ENCODE data around the gene ASIC2.

ASIC2 gene

DNA sequence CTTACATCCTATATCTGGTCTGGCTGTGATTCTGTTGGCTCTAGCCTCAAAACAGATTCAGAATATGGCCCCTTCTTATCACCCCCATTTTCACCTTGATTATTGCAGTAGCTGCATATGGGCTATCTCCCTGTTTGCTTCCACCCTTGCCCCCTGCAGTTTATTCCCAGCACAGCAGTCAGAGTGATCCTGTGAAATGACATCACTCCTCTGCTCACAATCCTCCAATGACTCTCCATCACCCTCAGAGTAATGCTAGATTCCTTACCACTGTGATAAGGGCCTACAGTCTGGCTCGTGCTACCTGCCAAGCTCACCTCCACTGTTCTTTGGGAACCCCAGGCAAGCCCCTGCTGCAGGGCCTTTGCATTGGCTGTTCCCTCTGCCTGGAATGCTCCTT, 92.5 kb downstream of the ASIC2 start:
- H3K4me3 ChIP-seq (ENCODE audit: control insufficient read depth, low read depth, low read length) = no peak overlapping the region
- no peak for DNase-seq (ENCODE audit: low read depth)
- TF ChIP-seq CTCF (IDR thresholded peaks at IDR 0.05; ENCODE audit: control insufficient read depth, insufficient read depth, low read depth, low read length, missing control alignments) = no peak

GRCh38 chr17:33199571-33200510, 93.3 kb downstream of the ASIC2 start:
- no peak for DNase-seq (ENCODE audit: low read depth)

DNA sequence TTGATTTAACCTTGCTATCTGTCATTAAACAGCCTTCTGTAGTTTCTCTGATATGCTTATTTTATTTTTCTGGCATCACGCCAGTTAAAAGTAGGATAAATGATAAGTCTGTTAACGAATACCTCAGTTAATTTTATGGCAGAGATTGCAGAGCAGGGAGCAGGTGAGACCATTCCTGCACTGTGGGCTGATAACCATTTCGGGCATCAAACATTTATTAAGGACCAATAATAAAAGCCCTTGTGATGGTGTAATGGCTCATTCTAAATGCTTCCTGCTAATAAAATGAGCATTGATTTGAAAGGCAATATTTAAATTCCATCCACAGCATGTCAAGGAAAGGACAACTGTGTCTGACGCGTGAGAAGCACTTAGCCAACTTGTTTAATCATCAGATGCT, 94.1 kb downstream of the ASIC2 start:
- no peak overlapping the region for H3K4me3 ChIP-seq (ENCODE audit: control insufficient read depth, low read depth, low read length)
- no peak for DNase-seq (ENCODE audit: low read depth)
- no peak for TF ChIP-seq CTCF (IDR thresholded peaks at IDR 0.05; ENCODE audit: control insufficient read depth, insufficient read depth, low read depth, low read length, missing control alignments)

More at GRCh38 chr17:33199571-33200510, 93.3 kb downstream of the ASIC2 start:
- no peak for TF ChIP-seq CTCF (IDR thresholded peaks at IDR 0.05; ENCODE audit: control insufficient read depth, insufficient read depth, low read depth, low read length, missing control alignments)
- no peak overlapping the region for H3K4me3 ChIP-seq (ENCODE audit: control insufficient read depth, low read depth, low read length)

DNA sequence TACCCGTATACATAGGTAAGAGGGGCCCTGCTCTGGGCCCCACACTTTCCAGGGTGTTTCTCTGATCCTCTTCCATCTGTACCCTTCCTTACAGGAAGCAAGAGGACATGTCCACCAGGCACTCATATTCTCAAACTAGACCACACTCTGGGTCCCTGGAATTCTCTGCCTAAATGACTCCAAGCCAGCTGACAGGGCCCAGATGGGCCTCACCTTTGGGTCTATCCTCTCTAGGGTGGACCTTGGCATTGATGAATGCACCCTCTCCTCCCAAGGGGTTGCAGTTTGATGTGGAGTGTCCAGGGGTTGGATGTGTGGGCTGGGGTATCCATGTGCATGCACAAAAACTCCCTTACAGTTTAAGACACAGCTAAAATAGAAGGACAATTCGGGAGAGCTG, 95.8 kb downstream of the ASIC2 start:
- DNase-seq (ENCODE audit: low read depth) = no peak
- no peak for TF ChIP-seq CTCF (IDR thresholded peaks at IDR 0.05; ENCODE audit: control insufficient read depth, insufficient read depth, low read depth, low read length, missing control alignments)
- H3K4me3 ChIP-seq (ENCODE audit: control insufficient read depth, low read depth, low read length) = no peak overlapping the region

DNA sequence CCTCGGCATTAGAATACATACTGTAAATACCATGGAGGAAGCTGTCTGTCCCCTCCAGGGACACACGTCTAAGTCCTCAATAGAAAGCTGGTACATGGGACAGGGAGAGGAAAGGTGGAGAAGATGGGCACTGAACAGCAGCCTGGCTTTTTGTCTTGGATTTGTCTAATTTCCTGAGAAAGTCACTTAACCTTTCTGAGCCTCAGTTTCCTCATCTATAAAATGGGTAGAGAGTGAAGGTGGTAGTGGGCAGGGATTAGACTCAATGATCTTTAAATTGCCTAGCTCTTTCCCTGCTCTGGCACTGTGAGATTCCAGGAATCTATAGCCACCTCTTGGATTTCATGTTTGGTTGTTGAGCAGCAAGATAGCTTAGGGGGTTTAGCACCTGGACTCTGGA, 96.2 kb downstream of the ASIC2 start:
- no peak overlapping the region for H3K4me3 ChIP-seq (ENCODE audit: control insufficient read depth, low read depth, low read length)
- TF ChIP-seq CTCF (IDR thresholded peaks at IDR 0.05; ENCODE audit: control insufficient read depth, insufficient read depth, low read depth, low read length, missing control alignments) = no peak
- DNase-seq (ENCODE audit: low read depth) = no peak

- TF ChIP-seq CTCF (IDR thresholded peaks at IDR 0.05; ENCODE audit: control insufficient read depth, insufficient read depth, low read depth, low read length, missing control alignments) = no peak
- no peak overlapping the region for H3K4me3 ChIP-seq (ENCODE audit: control insufficient read depth, low read depth, low read length)
- no peak for DNase-seq (ENCODE audit: low read depth)
These were observed 99.9 kb downstream of the ASIC2 start for GRCh38 chr17:33192951-33193911.
